SKM-1 treated with dmso at 0.1 percent for 144 hours (cell line): Measurements from ENCODE around the gene SEMA5A.

ENCODE experiments used
- DNase-seq: peaks from one replicate; lab custom pipeline; 2025; ENCODE audit not compliant: unreplicated experiment; lab: John Stamatoyannopoulos, UW

SEMA5A gene

DNA sequence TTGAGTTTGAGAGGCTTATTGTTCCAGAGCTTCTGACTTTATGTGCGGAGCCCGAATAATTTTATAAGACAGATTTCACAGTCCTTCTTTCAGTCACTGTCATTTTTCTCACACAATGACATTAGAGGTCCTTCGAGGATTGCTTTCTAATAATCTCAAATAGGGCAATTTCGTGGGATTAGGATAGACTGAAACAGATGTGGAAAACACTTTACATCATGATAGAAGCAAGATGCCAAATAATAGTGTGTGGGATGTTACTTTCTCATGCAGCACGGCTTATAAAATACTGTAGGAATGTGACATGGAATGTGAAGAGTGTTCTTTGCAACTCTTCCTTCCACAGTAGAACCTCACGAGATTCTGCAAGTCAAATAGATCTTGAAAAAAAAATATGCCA, 451.3 kb downstream of the SEMA5A start:
- DNase-seq: no peak

DNA sequence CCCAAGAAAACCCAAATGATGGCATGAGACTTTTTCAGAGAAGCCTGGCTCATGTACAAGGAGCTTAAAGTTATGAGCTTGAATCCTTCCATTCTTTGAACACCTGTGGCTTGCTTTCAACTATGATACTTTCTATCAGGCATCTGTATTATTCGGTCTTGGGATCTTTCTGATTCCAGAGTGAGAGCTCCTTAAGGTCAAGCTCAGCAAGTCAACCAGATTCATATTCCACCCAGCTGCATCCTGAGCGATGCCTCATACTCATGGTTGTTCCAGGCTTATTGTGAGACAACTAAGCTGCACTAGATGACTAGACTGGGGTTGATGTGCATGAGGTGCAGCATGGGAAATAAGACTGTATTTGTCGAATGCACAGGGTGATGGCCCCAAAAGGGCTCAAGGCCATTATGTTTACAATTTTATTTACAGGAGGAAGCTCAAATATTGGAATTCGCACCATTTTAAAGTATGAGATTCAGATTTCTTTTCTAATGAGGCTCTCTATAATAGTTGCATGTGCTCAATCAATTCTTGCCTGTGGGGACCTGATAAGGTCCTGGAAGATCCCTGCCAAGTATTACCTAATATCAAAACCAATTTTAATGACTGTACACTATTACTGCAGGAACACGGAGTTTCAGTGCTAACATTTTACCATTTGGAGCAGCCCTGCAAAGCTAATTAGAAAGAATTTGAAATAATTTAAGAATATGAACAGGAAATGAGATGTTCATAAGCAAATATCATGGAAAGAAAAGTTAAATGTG, 453.8 kb downstream of the SEMA5A start:
- DNase-seq: no peak

DNA sequence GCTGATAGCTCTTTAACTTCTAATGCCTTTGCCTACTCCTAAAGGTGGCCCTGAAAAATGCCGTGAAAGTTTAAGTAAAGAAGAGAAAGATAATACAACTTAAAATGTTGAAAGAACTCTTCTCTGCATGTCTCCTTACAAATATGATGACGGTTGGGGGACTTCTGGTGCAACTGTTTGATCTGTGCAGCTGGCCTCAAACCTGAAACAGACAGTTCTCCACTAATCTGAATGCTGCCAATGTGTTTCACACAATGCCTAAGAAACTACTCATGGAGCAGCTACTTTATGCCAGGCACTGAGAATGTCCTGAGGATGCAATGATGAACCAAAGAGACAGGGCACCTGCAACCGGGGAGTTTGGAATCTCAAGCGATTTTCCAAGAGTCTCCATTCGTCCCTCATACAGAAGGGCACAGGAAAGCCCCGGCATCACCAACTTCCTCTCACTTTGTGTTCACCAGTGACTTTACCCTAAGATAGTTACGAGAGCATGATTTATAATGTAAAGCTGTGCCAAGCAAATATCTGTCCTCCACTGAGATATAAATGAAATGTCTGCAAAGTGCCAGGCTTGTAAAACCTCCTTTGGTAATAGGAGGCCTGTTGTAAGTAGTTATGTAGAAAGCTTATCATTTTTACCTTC, 455.4 kb downstream of the SEMA5A start:
- no peak for DNase-seq

DNA sequence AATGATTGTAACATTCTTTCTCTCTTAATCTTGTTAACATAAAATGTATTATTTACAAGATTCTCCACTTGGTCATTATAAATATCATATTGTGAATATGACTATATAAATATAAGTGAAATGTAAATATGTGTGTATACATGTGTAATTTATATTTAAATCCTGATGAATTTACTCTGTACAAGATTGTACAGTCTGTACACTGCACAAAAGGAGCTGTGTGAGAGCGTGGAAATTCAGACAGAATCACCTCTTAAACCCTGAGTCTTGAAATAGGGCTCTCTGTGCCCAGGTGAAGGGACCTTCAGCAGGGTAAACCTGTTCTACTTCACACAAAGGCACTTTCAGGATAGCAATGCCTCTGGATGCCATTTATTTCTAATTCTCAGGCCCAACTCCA, 456.0 kb downstream of the SEMA5A start:
- DNase-seq: no peak

DNA sequence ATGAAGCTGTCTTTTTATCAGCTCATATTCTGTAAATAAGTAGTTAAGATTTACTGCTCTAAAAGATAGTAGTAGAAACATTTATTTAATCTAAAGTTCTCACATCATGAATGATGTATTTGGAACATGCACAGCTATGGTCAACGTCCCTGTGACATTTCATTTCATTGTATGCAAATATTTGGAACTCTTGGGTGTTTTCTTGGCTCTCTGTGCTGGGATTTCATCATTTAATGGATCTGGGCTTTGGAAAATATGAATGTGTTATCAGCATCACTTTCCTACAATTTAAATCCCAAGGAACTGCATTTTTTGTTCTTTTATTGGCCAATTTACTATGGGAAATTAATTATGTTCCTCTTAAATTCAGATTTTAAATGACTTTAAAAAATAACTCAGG, 462.9 kb downstream of the SEMA5A start:
- DNase-seq: no peak

DNA sequence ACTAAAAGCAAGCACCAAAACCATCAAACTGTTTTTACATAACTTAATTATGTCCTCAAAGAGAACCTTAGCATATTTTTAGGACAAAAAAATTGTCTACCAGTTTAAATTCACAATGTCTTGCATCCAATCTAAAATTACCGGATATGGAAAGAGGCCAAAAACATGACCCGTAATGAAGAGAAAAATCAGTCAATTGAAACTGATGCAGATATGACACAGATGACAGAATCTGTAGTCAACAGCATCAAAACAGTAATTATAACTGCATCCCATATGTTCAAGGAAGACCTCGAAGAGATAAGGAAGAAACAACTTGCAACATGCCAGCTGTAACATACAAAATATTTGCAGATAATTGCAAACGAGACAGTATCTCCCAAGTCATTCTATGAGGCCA, 473.2 kb downstream of the SEMA5A start:
- no peak for DNase-seq

DNA sequence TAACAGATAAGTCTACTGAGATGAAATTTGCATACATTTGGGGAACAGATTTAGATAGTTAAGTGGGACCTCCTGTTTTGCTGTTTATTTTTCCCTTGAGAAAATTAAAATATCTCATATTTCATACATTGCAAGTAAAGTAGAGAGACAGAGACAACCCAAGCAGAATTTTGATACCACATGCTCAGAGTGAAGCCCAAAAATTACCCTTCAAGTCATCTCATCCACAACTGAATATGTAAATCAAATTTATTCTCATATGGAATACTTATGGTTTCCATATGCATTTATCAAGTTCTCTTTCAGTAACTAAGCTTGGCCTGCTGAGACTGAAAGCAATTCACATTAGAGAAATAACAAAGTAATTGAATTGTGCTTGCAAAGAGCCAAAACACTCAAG, 474.4 kb downstream of the SEMA5A start:
- no peak for DNase-seq

DNA sequence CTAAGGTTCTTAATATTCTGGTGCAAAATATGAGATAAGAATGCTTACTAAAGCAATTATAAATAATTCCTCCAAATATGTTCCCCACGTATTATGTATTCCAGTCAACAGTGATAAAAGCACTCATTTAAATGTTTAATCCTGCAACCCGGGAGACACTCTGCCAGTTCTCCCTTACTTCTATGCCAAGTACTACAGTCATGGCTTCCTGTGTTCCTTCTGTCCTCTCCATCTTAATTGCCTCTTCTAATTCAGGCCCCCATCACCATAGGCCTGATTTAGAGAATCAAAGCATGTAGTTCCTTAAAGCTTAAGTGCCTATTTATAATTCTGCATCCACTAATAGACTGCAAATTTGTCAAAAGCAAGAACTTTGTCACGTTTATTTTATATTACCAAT, 474.8 kb downstream of the SEMA5A start:
- no peak for DNase-seq

DNA sequence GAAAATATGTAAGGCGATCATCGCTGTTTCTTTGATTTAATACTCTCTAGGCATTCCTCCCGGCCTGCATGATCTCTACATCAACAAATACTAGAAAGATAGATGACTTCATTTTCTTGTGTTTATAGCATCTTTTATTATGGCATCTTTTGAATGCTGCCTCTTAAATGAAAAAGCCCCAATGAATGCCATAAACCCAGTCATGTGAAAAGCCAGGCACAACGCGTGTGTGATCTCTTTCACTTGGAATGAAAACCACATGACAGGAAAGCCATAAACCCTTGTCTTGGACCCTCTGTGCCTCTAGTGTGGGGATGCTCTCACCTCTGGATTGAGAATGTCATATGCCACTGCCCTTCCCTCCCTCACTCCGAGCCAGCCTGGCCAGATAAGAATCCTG, 476.2 kb downstream of the SEMA5A start:
- no peak for DNase-seq

DNA sequence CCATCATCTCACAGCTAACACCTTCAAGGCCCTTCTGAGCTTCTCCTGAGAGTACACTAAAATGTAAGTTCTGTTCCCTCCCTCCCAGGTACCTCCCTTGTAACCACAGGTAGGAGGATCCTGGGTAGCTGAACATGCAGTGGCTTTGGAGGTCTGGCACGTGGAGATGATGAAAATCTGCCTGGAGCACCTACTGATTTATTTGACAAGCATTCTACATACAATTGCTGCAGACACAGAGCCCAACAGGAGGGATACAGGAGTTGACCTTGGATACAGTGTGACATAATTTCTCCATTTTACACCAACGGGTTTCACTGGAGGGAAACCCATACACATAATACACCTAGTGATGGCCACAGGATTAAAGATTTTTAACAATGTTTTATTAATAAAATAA, 478.7 kb downstream of the SEMA5A start:
- no peak for DNase-seq

DNA sequence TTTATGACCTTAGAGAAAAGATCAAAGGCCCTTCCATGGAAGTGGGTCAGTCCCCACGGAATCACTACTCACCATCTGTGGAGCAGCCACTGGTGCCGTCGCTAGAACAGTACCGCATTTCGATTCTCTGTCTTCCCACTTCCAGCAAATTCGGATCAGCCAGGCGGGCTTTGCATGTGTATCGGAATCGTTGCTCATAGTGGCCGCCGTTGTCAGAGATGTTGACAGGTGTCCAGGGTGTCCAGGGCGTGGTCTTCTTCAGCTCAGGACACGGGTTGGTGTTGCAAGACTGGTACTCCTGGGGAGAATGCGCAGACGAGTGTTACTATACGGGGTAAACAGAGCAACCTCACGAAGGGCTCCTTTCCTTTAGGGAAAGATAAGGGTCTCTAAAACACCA, 479.5 kb downstream of the SEMA5A start:
- no peak for DNase-seq

DNA sequence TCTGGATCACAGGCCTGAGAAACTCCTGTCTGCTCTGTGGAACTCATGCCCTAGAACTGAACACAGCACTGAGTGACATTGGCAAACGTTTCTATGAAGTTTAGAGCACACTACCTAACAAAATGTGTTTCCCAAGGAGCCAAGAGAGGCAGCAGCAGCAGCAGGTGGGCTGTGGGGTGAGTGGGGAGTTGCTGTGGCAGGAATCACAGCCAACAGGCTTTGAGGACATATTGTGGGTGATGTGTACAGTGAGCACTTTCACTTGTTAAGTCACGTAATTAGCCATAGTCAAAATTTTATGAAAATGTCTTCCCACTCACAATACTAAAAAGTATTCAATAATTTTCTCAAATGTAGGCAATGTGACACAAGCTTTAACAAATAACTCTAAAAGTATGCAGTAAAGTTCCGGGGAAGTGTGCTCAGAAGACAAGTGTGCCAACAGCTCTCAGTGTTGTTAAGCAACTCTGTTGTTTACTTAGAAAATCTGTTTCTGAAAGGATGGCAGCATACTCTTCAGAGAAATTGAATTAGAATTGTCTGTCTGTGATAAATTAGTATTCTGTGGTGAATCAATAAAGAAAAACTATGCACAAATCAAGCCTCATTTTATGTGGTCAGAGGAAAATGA, 482.1 kb downstream of the SEMA5A start:
- no peak for DNase-seq

DNA sequence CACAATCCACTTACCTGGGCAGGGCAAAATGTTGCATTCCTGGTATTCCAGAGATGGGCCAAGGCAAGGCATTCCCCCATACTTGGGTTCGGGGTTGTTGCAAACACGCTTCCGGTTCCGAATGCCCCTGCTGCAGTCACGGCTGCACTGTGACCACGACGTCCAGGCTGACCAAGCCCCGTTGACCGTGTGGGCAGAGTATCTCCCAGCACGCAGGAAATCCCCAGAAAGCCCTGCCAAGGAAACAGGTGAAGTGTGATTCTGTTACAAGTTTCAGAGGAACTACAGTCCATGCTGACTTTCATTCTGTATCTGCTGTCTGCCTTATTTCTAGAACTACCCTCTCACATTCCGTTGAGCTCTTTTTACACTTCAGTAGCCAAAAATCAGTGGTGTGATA, 483.0 kb downstream of the SEMA5A start:
- no peak for DNase-seq

DNA sequence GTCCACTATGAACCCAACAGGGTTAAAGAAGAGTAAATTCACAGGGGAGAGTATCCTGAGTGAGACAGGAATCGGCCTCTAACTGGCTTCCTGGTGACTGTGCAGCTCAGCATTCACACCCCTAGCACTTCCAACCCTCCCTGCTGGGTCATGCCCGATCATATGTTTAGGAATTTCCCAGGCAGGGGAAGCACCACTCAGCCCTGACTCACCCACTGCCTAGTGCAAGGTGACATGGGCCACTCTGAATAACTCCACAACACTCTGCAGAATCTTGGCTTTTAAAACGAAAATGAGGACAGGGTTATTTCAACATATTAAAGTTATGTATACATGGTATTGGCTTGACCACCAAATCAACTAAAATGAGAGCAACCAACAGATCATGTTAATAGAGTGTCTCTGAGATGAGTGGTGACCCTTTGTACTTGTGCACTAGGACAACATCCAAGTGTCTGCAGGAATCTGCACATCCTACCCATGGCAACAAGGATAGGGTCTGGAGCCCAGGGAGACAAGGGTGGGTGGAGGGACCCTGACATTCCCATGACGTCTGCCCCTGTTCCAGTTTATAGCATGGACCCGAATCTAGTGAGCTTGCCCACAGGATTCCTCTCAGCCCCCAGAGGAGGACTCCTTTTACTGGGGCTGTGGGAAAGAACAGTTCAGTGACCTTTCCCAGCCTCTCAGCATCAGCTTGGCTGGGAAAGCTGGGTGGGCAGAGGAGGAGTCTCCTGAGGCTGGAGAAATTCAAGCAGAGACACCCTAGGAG, 485.8 kb downstream of the SEMA5A start:
- no peak for DNase-seq

DNA sequence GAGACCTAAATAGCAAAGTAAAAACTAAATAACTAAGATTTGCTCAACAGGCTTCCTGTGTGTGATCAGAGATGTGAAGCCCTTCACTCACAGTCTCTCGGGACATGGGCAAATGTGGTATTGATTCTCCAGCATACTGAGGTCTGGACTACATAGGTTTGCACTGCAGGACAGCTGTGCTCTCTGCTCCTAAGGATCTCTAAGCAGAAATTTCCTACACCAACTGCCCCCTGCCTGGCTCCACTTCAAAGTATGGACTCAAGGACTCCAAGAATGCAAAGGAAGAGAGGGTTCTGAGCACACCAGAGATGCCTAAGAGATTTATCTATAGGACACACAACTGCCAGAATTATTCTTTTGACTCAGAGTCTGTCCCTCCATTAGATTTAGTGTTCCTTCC, 487.2 kb downstream of the SEMA5A start:
- DNase-seq: no peak

DNA sequence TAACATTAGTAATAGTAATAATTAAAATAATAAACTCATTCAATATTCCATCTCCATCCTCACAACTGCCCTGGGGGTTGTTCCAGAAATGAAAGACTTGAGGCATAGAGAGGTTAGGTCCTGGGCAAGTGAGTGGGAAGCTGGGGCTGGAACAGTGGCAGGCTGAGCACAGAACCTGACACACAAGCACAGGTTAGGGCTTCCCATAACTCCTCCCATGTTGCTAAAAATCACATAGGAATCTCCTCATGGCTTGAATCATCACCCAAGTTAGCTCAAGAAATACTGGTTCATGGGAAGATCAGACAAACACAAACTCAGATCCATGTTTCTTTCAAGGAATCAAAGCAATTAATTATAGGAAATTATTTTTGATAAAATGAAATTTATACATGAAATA, 487.7 kb downstream of the SEMA5A start:
- DNase-seq: no peak

DNA sequence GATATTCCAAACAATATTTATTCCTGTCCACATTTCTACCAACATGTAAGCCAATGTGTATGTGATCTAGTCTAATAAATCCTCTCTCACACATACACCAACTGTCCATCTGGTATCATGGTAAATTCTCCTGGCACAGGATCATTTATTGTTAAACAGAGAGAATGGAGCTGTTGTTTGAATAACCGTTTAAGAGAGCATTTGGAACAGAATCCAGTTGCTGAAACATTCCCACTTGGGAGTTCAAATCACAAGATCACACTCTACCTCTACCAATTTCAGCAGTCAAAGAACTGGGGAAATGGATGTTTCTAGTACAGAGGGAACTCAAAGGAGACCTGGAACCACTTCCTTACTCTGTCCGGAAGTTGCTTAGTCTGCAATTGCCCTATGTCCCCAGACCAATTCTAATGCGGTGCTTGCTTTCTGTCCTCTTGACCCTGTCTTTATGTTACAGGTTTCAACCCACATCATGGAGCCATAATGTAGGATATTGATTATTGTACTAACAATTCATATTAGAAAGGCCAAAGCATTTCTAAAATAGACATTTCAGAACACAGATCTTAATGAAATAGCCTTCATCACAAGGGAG, 488.4 kb downstream of the SEMA5A start:
- DNase-seq: no peak

DNA sequence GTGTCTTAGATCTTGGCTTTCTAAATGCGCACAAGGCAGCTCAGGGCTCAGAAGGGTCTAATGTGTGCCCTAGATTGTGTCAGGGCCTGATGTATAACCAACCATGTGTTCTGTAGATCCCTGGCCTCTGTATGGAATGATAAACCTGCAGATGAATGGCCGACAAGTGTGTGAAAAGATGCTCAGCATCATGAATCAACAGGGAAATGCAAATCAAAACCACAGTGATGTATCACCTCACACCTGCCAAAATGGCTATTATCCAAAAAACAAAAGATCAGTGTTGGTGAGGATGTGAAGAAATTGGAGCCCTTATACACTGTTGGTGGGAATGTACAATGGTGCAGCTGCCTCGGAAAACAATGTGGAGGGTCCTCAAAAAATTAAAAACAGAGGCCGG, 489.8 kb downstream of the SEMA5A start:
- no peak for DNase-seq

DNA sequence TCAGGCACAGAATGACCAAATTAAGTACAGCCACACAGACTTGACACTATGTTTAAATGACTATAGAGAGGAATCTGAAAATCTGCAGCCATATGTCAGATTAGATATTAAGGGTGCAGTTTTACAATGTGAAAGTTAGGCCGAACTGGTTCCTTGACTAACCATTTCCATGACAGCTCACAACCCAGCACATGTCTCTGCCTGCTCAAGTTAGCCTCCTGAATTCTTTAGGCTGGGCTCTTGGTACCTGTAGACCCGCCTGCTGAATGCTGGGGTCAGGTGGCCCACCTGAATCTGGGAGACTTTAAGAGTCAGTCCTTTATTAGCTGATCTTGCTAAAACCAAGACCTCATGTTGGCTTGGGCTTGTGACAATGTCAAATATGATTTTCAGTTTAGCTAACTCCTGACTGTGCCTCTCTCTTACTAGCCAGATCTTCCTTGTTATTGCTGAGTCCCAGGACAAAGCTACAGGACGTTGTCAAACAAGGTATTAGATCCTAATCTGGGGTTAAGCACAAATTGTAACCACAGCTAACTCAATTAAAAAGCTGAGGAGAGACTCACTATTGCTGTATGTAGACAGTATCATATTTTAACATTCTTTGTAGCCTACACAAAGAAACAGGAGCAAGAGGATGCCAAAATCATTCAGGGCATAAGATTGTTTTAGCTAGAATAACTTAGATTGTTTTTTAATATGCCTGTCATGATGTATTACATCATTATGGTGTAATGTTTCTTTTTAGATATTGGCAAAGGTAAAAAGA, 490.9 kb downstream of the SEMA5A start:
- DNase-seq: no peak

DNA sequence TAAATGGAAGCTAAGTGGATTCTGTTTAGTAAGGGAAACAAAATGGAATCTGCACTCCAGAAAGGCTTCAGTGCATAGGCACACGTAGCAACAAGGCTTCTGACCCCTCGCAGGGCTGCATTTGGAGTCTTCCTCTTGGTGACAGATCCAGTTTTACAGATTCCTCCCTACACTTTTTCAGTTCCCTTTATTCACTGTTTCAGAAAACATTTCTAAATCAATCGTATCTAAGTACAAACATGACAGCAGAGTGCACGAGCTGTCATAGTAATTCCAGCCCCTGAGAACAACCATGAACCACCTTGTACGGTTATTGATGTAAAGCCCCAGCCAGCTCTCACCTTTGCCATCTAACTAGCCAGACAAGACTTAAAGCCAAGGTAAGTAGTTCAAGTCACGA, 491.6 kb downstream of the SEMA5A start:
- no peak for DNase-seq

DNA sequence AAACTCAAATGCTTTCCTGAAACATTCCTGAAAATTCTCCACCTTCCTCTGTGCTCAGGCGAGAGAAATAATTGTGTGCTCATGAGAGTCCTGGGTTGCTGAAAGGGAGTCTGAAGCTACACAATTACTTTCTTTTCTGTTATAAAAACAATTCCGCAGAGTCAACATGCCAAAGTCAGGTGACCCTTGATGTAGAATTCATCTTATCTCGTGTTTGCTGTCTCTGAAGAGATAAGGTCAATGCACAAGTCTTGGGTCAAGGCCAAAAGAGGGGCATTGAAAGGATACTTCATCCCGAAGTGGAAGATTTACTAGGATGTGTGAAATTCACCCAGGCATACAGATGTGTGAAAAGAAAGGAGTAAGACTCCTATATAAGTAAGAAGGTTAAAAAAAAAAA, 493.5 kb downstream of the SEMA5A start:
- DNase-seq: no peak
